Brain pericyte (primary cell): ENCODE data around the gene TXNDC11.

ENCODE experiments used
- DNase-seq: peaks from one replicate; pipeline ENCODE4 v3.0.0-alpha.2; 2012; ENCODE audit warnings: low read depth, low spot score

The TXNDC11 gene

DNA sequence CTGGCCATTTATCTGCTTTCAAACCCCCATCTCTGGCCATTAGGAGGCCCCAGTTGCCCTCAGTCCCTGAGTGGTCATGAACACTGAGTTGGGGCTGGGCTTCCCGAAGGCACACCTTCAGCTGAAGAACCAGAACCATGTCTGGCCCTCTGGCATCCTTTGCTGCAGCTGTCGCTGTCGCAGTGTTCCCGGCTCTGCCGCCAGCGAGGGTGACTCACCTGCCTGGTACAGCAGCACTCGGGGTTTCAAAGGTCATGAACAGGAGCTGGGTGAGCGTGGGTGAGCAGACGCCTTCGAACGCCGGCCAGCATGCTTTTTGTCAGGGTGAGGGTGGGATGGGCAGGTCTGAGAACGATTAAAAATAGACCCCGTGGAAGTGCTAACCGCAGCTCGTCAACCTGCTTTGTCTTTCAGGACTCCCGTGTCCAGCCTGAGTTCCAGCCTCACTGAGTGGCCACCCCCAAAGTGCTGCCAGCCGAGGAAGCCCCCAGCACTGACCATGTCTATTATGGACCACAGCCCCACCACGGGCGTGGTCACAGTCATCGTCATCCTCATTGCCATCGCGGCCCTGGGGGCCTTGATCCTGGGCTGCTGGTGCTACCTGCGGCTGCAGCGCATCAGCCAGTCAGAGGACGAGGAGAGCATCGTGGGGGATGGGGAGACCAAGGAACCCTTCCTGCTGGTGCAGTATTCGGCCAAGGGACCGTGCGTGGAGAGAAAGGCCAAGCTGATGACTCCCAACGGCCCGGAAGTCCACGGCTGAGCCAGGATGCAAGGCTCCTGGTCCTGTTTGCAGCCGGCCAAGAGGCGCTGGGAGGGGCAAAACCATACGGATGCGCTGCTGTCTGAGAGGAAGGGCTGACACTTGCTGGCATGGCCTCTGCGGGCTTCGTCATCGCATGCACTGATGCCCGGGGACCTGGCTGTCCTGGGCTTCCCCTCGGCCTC is 66.8 kb downstream of the TXNDC11 start:
- no peak for DNase-seq

DNA sequence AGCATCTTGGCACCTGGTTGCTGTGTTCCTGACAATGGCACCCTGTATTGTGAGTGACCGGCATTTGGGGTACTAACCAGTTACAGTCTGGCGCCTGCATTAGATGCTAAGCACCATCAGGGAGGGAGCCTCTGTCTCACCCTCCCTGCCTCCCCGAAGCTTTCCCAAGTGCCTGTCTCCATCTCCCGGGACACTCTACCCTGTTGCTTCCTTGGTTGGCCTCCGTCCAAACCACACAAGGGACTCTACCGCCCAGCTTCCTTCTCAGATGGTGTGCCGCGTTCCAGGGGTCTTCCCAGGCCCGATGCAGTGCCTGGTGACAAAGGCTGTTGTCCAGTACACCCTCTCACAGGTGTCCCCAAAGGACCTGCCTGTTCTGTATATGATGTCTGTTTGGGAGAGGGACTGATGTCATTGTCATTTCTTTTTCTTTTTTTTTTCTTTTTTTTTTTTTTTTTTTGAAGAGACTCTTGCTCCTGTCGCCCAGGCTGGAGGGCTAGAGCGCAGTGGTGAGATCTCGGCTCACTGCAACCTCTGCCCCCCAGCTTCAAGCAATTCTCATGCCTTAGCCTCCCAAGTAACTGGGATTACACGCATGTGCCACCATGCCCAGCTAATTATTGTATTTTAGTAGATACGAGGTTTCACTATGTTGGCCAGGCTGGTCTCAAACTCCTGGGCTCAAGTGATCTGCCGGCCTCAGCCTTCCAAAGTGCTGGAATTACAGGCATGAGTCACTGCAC is 67.7 kb downstream of the TXNDC11 start:
- DNase-seq = no peak

DNA sequence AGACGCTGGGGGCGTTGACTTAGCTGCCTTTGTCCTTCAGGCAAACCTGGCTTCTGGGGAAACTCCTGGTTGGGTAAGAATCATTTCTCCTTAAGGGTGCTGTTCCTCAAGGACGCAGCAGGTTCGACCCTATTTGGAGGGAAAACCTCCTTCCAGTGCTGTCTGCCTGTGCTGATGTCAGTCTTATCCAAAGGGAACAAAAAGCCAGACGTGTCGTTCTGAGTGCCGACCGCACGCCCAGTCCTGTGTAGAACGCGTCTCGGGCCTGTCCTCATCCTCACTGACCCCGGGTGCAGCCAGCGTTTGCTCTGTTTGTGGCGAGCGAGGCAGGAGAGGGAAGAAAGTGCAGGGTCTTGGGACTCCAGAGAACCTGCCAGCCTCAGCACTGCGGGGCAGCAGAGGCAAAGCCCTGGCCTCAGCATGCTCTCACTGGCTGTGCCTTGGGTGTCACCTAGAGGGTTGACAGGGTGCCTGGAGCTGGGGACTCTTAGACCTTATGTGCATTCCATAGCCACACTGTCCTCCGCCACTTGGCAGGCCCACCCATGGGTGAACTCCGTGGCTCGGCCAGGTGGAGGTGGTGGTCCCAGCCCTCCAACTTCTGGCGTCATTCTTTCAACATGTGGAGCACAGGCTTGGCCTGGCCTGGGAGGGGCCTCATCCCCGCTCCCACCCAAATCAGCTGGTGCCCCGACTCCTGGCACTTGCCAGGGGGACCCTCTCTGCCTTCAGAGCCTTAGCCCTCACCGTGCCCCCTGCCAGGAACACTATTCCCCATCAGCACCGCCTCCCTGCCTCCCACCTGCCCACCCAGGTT is 68.4 kb downstream of the TXNDC11 start:
- no peak for DNase-seq

DNA sequence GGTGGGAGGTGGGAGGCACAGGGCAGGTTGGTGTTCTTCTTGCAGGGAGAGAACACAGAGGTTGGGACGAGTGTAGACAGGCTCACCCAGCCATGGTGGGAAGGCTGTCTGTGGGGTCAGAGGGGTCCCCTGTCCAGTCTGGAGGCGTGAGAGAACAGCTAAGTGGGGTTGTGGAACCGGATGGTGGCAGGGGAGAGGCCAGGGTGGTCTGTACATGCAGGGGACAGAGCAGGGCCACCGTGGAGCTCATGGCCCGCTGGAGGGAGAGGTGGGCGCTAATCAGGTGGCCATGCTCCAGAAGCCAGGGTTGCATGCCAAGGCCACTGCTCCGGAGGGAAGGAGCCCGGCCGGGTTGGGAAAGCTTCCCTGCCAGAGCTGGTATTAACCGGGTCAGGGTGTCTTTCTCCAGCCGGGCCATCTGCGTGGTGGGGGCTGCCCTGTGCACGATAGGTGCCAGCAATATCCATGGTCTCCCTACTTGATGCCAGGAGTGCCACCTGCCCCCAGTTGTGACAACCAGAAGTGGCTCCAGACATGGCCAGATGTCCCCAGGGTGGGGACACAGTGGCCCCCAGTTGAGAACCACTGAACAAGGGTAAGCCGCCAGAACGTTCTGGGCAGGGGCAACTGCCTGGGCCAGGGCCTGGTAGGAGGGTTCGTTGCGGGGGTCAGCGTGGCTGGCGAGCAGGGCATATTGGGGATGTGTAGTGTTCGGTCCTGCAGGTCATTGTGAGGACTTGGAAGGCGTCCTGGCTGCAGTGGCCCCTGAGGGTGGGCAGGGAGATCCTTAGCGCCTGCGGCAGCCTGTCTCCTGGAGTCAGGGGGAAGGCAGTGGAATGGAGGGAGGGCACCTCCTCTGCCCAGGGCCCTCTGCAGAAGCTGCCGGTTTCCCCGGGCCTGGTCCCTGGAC is 69.3 kb downstream of the TXNDC11 start:
- no peak for DNase-seq

- no peak for DNase-seq
These were observed 70.2 kb downstream of the TXNDC11 start for GRCh38 chr16:11672206-11673090.

DNA sequence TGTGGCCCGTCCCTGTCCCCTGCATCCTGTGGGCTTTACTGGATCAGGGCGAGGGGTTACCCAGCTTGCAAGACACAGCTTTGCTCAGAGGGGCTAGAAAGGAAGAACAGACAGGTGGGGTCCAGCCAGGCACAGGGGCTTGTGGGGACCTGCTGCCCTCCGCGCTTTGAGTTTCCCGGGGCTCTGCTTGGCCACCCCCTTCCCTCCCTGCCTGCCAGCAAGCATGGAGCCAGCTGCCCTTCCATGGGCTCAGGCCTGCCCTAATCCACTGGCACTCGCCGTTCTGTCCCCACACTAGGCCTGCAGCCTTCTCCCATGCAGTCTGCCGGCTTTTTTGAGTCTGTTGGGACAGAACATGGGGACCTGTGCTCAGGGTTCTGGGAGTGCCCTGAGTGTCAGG is 71.0 kb downstream of the TXNDC11 start:
- DNase-seq = no peak

DNA sequence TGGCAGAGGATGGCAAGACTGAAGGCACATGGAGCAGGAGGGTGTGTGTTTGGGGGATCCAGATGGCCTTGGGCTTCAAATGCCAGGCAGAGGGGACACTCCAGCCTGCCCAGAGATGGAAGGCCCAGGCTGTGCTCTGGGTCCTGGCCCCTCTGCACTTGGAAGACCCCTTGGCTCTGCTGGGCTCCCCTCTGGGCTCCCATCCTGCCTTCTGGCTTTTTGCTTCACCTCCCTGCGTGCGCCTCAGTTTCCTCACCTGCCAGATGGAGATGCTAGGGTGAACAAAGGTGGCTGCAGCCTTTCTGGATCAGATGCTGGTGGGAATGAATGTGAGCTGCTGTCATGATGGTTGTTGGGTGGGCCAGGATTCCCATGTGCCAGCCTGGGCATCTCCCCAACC is 71.4 kb downstream of the TXNDC11 start:
- no peak for DNase-seq

GRCh38 chr16:11670171-11671131 is 72.2 kb downstream of the TXNDC11 start:
- no peak for DNase-seq

GRCh38 chr16:11669380-11670146 is 73.1 kb downstream of the TXNDC11 start:
- no peak for DNase-seq

DNA sequence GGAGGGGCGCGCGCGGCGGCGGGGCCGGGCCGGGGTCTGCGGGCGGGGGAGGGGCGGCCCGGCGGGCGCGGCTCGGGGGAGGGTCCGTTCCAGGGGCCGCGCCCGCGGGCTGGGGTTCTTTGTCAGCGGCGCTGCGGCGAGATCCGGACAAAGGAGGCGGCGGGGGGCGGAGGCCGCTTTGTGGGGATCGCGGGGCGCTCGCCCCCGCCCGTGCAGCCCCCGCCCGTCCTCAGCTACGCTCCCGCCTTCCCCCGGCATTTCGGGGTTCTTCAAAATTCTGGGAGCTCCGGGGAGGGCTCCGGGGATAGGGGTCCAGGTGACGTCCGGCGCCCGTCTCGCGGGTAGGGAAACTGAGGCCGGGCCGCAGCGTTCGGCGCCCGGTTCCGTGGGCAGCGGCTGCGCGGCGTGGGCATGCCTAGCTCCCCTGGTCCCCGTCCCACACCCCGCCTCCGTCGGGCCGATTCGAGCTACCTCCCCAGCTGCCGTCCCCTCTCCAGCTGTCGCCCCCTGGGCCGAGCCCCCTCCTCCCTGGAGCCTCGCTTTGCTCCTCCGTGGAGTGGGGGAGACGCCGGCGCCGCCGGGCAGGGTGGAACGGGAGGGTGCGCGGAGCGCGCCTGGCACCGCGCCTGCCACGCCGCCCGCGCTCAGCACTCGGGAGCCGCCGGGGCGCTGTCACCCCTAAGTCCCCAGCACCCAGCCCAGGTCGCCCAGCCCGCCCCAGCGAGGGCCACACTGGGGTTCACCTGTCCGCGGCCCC is 73.9 kb downstream of the TXNDC11 start:
- DNase-seq = no peak

DNA sequence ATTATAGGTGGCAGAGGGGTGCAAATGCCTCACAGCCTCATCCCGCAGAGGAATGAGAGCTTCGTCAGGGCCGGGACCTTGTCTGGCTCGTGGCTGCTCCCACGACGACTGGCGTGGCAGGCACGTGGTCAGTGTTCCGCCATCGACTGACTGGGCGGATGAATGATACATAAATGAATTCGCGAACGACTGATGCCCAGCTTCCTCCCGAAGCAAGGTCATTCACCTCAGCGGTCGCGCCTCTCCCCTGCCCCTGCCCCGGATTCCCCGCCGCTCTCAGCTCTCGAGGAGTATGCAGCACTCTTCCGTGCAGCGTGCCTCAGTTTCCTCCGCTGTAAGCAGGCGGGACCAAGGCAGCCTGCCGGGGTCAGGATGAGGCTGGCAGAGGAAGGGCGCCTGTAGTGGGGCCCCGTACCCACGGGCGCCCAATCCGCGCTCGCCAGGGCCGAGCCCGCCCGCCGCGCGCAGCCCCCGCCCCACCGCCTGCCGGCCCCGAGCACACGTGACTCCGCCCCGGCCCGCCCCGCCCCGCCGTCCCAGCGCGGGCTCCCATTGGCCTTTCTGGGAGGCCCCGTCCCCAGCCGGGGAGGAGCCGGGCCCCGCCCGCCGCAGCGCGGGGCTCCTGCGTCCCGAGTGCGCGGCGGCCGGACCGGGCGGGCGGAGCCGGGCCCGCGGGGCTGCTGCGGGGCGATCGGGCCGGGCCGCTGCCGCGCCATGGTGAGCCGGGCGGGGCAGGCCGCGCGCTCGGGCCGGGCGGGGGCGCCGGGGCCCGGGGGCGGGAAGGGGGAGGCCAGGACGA is 74.6 kb downstream of the TXNDC11 start, which contains the start of gene SNN:
SNN (plus strand) TSS at position 632 of the 799 bp plus-strand sequence. CDS start 7,605 bp downstream, outside the sequence.
- no peak for DNase-seq

DNA sequence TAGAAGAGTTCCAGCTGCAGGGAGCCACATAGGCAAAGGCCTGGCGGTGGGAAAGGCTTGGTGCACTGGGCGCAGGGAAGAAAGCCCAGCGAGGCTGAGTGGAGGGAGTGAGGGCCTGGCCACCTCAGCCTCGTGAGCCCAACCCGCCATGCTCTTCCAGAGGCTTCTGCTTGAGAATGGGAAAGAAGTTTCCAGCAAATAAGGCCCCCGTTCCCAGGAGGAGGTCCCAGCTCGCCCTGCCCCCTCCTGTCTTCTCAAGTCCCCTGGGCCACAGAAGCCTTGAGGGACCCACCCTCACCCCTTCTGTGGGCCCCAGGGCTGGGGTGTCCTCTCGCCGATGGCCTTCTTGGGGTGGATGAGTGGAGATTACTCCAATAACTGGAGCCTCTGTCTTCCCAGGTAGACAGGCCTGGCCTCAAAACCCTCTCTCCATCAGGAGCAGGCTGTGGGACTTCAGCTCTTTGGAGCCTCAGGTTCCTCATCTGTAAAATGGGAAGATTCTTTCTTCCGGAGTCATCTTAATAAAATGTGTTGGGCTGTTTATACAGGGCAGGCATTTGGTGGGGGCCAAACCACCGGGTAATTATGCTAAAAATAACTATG is 75.3 kb downstream of the TXNDC11 start:
- DNase-seq = no peak

DNA sequence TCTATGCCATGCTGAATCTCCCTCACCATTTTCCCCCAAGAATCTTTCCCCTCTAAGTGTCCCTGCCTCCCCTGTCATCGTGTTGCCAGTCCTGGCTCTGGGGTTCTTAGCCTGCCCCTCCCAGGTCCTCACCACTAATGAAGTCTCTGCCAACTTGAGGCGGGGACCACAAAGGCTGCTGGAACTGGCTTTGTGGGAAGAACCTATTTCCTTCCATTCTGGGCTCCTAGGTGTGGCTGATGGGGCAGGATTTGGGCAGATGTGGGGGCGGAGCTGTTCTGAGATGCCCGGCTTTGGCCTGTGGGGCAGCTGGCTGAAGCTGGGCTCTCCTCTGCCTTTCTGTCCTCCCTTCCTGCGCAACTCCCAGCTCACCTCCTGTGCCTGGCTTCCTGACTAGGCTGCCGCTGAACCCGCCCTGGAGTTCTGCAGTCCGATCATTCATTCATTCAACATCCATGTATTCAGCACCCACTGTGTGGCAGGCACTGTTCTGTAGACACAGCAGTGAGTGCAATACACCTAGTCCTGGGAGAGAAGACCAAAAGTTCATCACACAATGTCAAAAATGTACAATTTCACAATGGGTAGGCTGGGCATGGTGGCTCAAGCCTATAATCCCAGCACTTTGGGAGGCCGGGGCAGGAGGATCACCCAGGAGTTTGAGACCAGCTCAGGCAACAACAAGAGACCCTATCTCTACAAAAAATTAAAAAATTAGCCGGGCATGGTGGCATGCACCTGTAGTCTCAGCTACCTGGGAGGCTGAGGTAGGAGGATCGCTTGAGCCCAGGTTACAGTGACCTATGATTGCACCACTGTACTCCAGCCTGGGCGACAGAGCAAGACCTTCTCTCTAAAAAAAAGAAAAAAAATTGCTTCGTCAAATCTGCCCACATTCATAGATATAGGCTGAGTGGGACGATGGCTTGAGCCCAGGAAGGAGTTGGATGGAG is 76.3 kb downstream of the TXNDC11 start:
- no peak for DNase-seq

- DNase-seq = no peak
These were observed 77.6 kb downstream of the TXNDC11 start for GRCh38 chr16:11665071-11665491.

- no peak for DNase-seq
These were observed 80.1 kb downstream of the TXNDC11 start for GRCh38 chr16:11662582-11662981.
